GM18502 (cell line): Measurements from ENCODE around the gene ADARB2.

ENCODE experiments used
- ATAC-seq: cut with Tn5 transposase; IDR thresholded peaks from one replicate; pipeline ENCODE4 v1.9.1; 2021; ENCODE audit warnings: mild to moderate bottlenecking; ENCODE audit not compliant: unreplicated experiment, poor library complexity

ADARB2 gene

GRCh38 chr10:1665021-1665661 lies 72.2 kb downstream of the ADARB2 start:
- ATAC-seq, result no peak

- no peak for ATAC-seq
Observed at GRCh38 chr10:1664333-1664964, 72.9 kb downstream of the ADARB2 start.

- no peak for ATAC-seq
Observed at GRCh38 chr10:1663226-1663625, 74.1 kb downstream of the ADARB2 start.

GRCh38 chr10:1662438-1663025 lies 74.8 kb downstream of the ADARB2 start:
- ATAC-seq, result peak; percentile 46

- peak; percentile 78 for ATAC-seq
Observed at GRCh38 chr10:1661859-1662437, 75.4 kb downstream of the ADARB2 start.

GRCh38 chr10:1661416-1661815 lies 75.9 kb downstream of the ADARB2 start:
- peak; percentile 8 for ATAC-seq

- no peak for ATAC-seq
Observed at GRCh38 chr10:1660815-1661214, 76.5 kb downstream of the ADARB2 start.

- no peak for ATAC-seq
Observed at GRCh38 chr10:1660386-1660785, 76.9 kb downstream of the ADARB2 start.

GRCh38 chr10:1659221-1659791 lies 78.0 kb downstream of the ADARB2 start:
- no peak for ATAC-seq

- no peak for ATAC-seq
Observed at GRCh38 chr10:1658658-1659057, 78.7 kb downstream of the ADARB2 start.

GRCh38 chr10:1657479-1657878 lies 79.8 kb downstream of the ADARB2 start:
- no peak for ATAC-seq

GRCh38 chr10:1655367-1655766 lies 82.0 kb downstream of the ADARB2 start:
- ATAC-seq, result no peak

GRCh38 chr10:1654811-1655356 lies 82.4 kb downstream of the ADARB2 start:
- no peak for ATAC-seq

- no peak for ATAC-seq
Observed at GRCh38 chr10:1654247-1654646, 83.1 kb downstream of the ADARB2 start.

- no peak for ATAC-seq
Observed at GRCh38 chr10:1653321-1653720, 84.0 kb downstream of the ADARB2 start.

GRCh38 chr10:1652151-1652550 lies 85.2 kb downstream of the ADARB2 start:
- no peak for ATAC-seq

GRCh38 chr10:1651270-1651966 lies 85.9 kb downstream of the ADARB2 start:
- ATAC-seq, result no peak

- ATAC-seq, result no peak
Observed at GRCh38 chr10:1650542-1651269, 86.6 kb downstream of the ADARB2 start.

- ATAC-seq, result peak; percentile 90
Observed at GRCh38 chr10:1648648-1649047, 88.7 kb downstream of the ADARB2 start.

- no peak for ATAC-seq
Observed at GRCh38 chr10:1646332-1646731, 91.0 kb downstream of the ADARB2 start.
